Transverse colon (tissue), 4 donors: ENCODE data around the gene SMAD2. TPM values are rescaled to one million over a fixed set of nuclear protein-coding genes. Genes with fewer than 3 reads are reported as not detected.

ENCODE experiments used
- DNase-seq: peaks from one replicate; pipeline ENCODE4 v3.0.0-alpha.2; 2019
- H3K27ac ChIP-seq, 4 donors: fragments of 200-600 bp; sonication (generic); 2 replicates each; pipeline ENCODE4 v1.5.1; 2016 to 2018; ENCODE audit warnings: inconsistent platforms in 4 of 4
- H3K27me3 ChIP-seq: fragments of 200-600 bp; sonication (generic); 2 replicates; pipeline ENCODE4 v1.5.1; 2017; ENCODE audit warnings: inconsistent platforms
- H3K36me3 ChIP-seq, 4 donors: fragments of 200-600 bp; sonication (generic); 2 replicates each; pipeline ENCODE4 v1.5.1; 2017 to 2019; ENCODE audit warnings: inconsistent platforms in 4 of 4
- H3K4me1 ChIP-seq, 4 donors: fragments of 200-600 bp; sonication (generic); 2 replicates each; pipeline ENCODE4 v1.5.1; 2017 to 2020; ENCODE audit warnings: inconsistent platforms in 4 of 4
- H3K4me3 ChIP-seq, 4 donors: fragments of 200-600 bp; sonication (generic); 1 replicate in 1 of 4; 2 replicates in 3 of 4; pipeline versions ENCODE4 v1.5.1 to v1.6.1; 2017 to 2019; ENCODE audit warnings: inconsistent platforms in 4 of 4
- H3K9me3 ChIP-seq, 2 donors: fragments of 200-600 bp; sonication (generic); 2 replicates each; pipeline ENCODE4 v1.5.1; 2017 to 2019; ENCODE audit warnings: inconsistent platforms in 2 of 2
- CTCF ChIP-seq, 5 experiments: fragments of 200-600 bp in 3 of 5; fragments of 450-650 bp in 2 of 5; sonication (generic) in 3 of 5; IDR thresholded peaks; 1 replicate in 2 of 5; 2 replicates in 3 of 5; pipeline ENCODE4 v1.5.1; 2016 to 2017; ENCODE audit warnings: antibody characterized with exemption in 5 of 5, inconsistent platforms in 3 of 5, mild to moderate bottlenecking in 2 of 5, moderate library complexity in 1 of 5
- EP300 ChIP-seq: sonication (generic); formaldehyde crosslinking; IDR thresholded peaks from one replicate; pipeline ENCODE4 v1.6.1; 2017; ENCODE audit warnings: antibody characterized with exemption, low read depth
- POLR2A ChIP-seq: fragments of 450-650 bp; IDR thresholded peaks from one replicate; pipeline ENCODE4 v1.6.1; 2016; ENCODE audit warnings: antibody characterized with exemption, mild to moderate bottlenecking, moderate library complexity
- POLR2AphosphoS5 ChIP-seq, 3 donors: sonication (generic); formaldehyde crosslinking; IDR thresholded peaks; one replicate each; pipeline ENCODE4 v1.6.1; 2016; ENCODE audit warnings: antibody characterized with exemption in 3 of 3
- WGBS, 2 donors: methylation state at CpG; one replicate each; pipeline ENCODE4 v1.1.5; 2018; ENCODE audit warnings: low coverage in 1 of 2; 5-methylcytosine and 5-hydroxymethylcytosine counted together
- in situ Hi-C, 4 donors: fragments of 200-750 bp; cut with MboI; loops; one replicate each; pipeline versions ENCODE4 v1.15.0 to v1.15.1; 2017; ENCODE audit warnings: low sequenced_read_pairs in 3 of 4, low pct_ligation_motif_present in 1 of 4, low pct_unique_long_range_greater_than_20kb in 1 of 4
- intact Hi-C: fragments of 100-400 bp; cut with DNase I; formaldehyde crosslinking; loops from one replicate; pipeline ENCODE4 v1.15.1; 2023; ENCODE audit warnings: low total_unique reads
- total RNA-seq, 4 donors: library from RNA; depleted of rRNA; stranded (reverse); fragments of >200 nt; gene quantifications; one replicate each; pipeline ENCODE4 v1.1.0, GENCODE V29; 2016

Gene SMAD2
- total RNA-seq, 4 donors from 2014 or later, result 17.9 to 68.8 (median 43.9) TPM

- DNase-seq, result no peak
- in situ Hi-C loops, result no loop called here
- Histone ChIP-seq H3K27me3 (no peaks in the 10 kb centered on the region), H3K9me3 (no peaks in the 10 kb centered on the region), H3K4me3 (no peak overlapping the region), H3K36me3 (no peaks in the 10 kb centered on the region), H3K27ac (no peak overlapping the region), H3K4me1 (no peaks in the 10 kb centered on the region)
- intact Hi-C loops, result no loop called here
- 54 to 64% methylated on average over 2 of the region's 2 CpGs for WGBS, 2 donors
- TF ChIP-seq POLR2A (no peak), EP300 (no peak), POLR2AphosphoS5 (IDR thresholded peaks at IDR 0.05) (no peak), CTCF (IDR thresholded peaks at IDR 0.05) (no peak)
Observed at GRCh38 chr18:47950511-47950910, 20.1 kb upstream of the SMAD2 start.

- H3K9me3 ChIP-seq, result no peaks in the 10 kb centered on the region
- DNase-seq, result no peak
- no peaks in the 10 kb centered on the region for H3K36me3 ChIP-seq
- H3K4me3 ChIP-seq, result no peak overlapping the region
- WGBS, 2 donors, result 49 to 67% methylated on average over 1 to 2 of the region's 2 CpGs
- H3K27me3 ChIP-seq, result no peaks in the 10 kb centered on the region
- intact Hi-C loops (no loop called here), in situ Hi-C loops (no loop called here)
- TF ChIP-seq EP300 (no peak), POLR2A (no peak), POLR2AphosphoS5 (IDR thresholded peaks at IDR 0.05) (no peak), CTCF (IDR thresholded peaks at IDR 0.05) (no peak)
- no peak overlapping the region for H3K27ac ChIP-seq
- no peaks in the 10 kb centered on the region for H3K4me1 ChIP-seq
Observed at GRCh38 chr18:47949202-47949601, 18.7 kb upstream of the SMAD2 start.

- Histone ChIP-seq H3K36me3 (no peaks in the 10 kb centered on the region), H3K27ac (no peak overlapping the region), H3K27me3 (no peaks in the 10 kb centered on the region), H3K4me3 (no peak overlapping the region), H3K9me3 (no peaks in the 10 kb centered on the region), H3K4me1 (no peaks in the 10 kb centered on the region)
- in situ Hi-C loops (no loop called here), intact Hi-C loops (no loop called here)
- no peak for DNase-seq
- TF ChIP-seq POLR2A, result no peak
- no peak for TF ChIP-seq CTCF (IDR thresholded peaks at IDR 0.05)
- no peak for TF ChIP-seq POLR2AphosphoS5 (IDR thresholded peaks at IDR 0.05)
- no peak for TF ChIP-seq EP300
- 84 to 95% methylated on average over 3 to 4 of the region's 4 CpGs for WGBS, 2 donors
Observed at GRCh38 chr18:47946889-47947288, 16.4 kb upstream of the SMAD2 start.

GRCh38 chr18:47944972-47945852 is 14.8 kb upstream of the SMAD2 start:
- WGBS, 2 donors, result 78 to 83% methylated on average over 5 to 6 of the region's 6 CpGs
- H3K27me3 ChIP-seq, result no peaks in the 10 kb centered on the region
- DNase-seq, result no peak
- H3K9me3 ChIP-seq, result no peaks in the 10 kb centered on the region
- H3K36me3 ChIP-seq, result no peaks in the 10 kb centered on the region
- H3K4me1 ChIP-seq, result no peaks in the 10 kb centered on the region
- H3K4me3 ChIP-seq, result no peak overlapping the region
- H3K27ac ChIP-seq, result no peak overlapping the region
- intact Hi-C loops, result no loop called here
- TF ChIP-seq EP300, result no peak
- no peak for TF ChIP-seq POLR2AphosphoS5 (IDR thresholded peaks at IDR 0.05)
- TF ChIP-seq CTCF (IDR thresholded peaks at IDR 0.05), result no peak
- in situ Hi-C loops, result no loop called here
